Measurements from ENCODE around the gene GPD1L.

GRCh38 chr3:32111560-32111959 lies 5.1 kb downstream of the GPD1L start:
- no peak for TF ChIP-seq CTCF (conservative IDR thresholded peaks at IDR 0.05; ENCODE audit: low read length)
- no peak for TF ChIP-seq EZH2phosphoT487 (IDR thresholded peaks at IDR 0.05; ENCODE audit: borderline replicate concordance)
